HG03196 (cell line): ENCODE results near the gene WDR48.
A peak's percentile ranks its signal among the peaks of the same experiment; 100 is the strongest.

Experiments
- ATAC-seq: cut with Tn5 transposase; IDR thresholded peaks from one replicate; pipeline ENCODE4 v1.9.1; 2021; ENCODE audit not compliant: unreplicated experiment

Gene WDR48

GRCh38 chr3:39101022-39101689 is 49.3 kb downstream of the WDR48 start:
- ATAC-seq = no peak

- no peak for ATAC-seq
These were observed 50.9 kb downstream of the WDR48 start for GRCh38 chr3:39102504-39103323.

- no peak for ATAC-seq
These were observed 51.5 kb downstream of the WDR48 start for GRCh38 chr3:39103324-39103693.

GRCh38 chr3:39103791-39104552 is 52.2 kb downstream of the WDR48 start:
- no peak for ATAC-seq

- ATAC-seq = no peak
These were observed 53.3 kb downstream of the WDR48 start for GRCh38 chr3:39104961-39105686.

GRCh38 chr3:39105687-39106063 is 53.9 kb downstream of the WDR48 start:
- no peak for ATAC-seq

- no peak for ATAC-seq
These were observed 54.5 kb downstream of the WDR48 start for GRCh38 chr3:39106281-39106811.

GRCh38 chr3:39106851-39107387 is 55.1 kb downstream of the WDR48 start:
- peak; percentile 4 for ATAC-seq

GRCh38 chr3:39107388-39108199 is 55.8 kb downstream of the WDR48 start, which contains the start of the genes GORASP1 and TTC21A:
Gene GORASP1, minus strand, starts transcription at chr3:39107627. Its CDS starts 86 bp downstream, at chr3:39107541.
Gene TTC21A, plus strand, starts transcription at chr3:39107680. Its CDS starts 158 bp downstream, at chr3:39107838.
- ATAC-seq = peak; percentile 41

GRCh38 chr3:39108200-39108710 is 56.4 kb downstream of the WDR48 start:
- ATAC-seq = peak; percentile 81

- no peak for ATAC-seq
These were observed 57.3 kb downstream of the WDR48 start for GRCh38 chr3:39109086-39109485.

GRCh38 chr3:39110041-39110639 is 58.3 kb downstream of the WDR48 start:
- no peak for ATAC-seq

GRCh38 chr3:39112113-39112512 is 60.3 kb downstream of the WDR48 start:
- ATAC-seq = no peak

GRCh38 chr3:39112535-39112934 is 60.7 kb downstream of the WDR48 start:
- no peak for ATAC-seq

- no peak for ATAC-seq
These were observed 61.5 kb downstream of the WDR48 start for GRCh38 chr3:39113291-39113690.

GRCh38 chr3:39114456-39114855 is 62.6 kb downstream of the WDR48 start:
- no peak for ATAC-seq

- no peak for ATAC-seq
These were observed 64.1 kb downstream of the WDR48 start for GRCh38 chr3:39115870-39116269.

- no peak for ATAC-seq
These were observed 66.3 kb downstream of the WDR48 start for GRCh38 chr3:39118079-39118478.
